Kidney (tissue), 14 donors: ENCODE data around the gene MATN4. TPM values are rescaled to one million over a fixed set of nuclear protein-coding genes. Genes with fewer than 3 reads are reported as not detected.
A peak's percentile ranks its signal among the peaks of the same experiment; 100 is the strongest.

Source experiments
- DNase-seq, 5 donors: peaks; one replicate each; pipeline ENCODE4 v3.0.0-alpha.2; 2013 to 2020
- FAIRE-seq: peaks from 2 replicates; lab custom pipeline; 2012; peaks lifted over from hg19 to GRCh38; lab: Jason Lieb, UNC
- H3K27ac ChIP-seq, 2 donors: one replicate each; pipeline ENCODE4 v1.7.0; 2013; ENCODE audit warnings: low read depth in 2 of 2, low read length in 2 of 2, inconsistent platforms in 1 of 2
- H3K27me3 ChIP-seq: one replicate; pipeline ENCODE4 v1.7.1; 2013; ENCODE audit warnings: low read length, inconsistent platforms; ENCODE audit not compliant: control insufficient read depth, insufficient read depth
- H3K36me3 ChIP-seq, 3 donors: one replicate each; pipeline versions ENCODE4 v1.7.0 to v1.7.1; 2013; ENCODE audit warnings: low read length in 3 of 3, control low read depth in 1 of 3, inconsistent platforms in 1 of 3; ENCODE audit not compliant: insufficient read depth in 3 of 3, control insufficient read depth in 2 of 3
- H3K4me1 ChIP-seq, 3 donors: one replicate each; pipeline versions ENCODE4 v1.7.0 to v1.7.1; 2013; ENCODE audit warnings: low read length in 3 of 3, inconsistent platforms in 1 of 3, low read depth in 1 of 3; ENCODE audit not compliant: control insufficient read depth in 2 of 3, insufficient read depth in 2 of 3
- H3K4me3 ChIP-seq, 3 donors: one replicate each; pipeline versions ENCODE4 v1.7.0 to v1.8.1; 2013; ENCODE audit warnings: low read length in 3 of 3, control low read depth in 1 of 3, inconsistent platforms in 1 of 3
- H3K9ac ChIP-seq, 3 donors: one replicate each; pipeline versions ENCODE4 v1.7.0 to v1.7.1; 2013; ENCODE audit warnings: low read length in 3 of 3, control low read depth in 1 of 3, inconsistent platforms in 1 of 3
- H3K9me3 ChIP-seq, 3 donors: one replicate each; pipeline versions ENCODE4 v1.7.0 to v1.7.1; 2013; ENCODE audit warnings: low read length in 3 of 3, control low read depth in 1 of 3, inconsistent platforms in 1 of 3; ENCODE audit not compliant: control insufficient read depth in 2 of 3, insufficient read depth in 1 of 3
- CTCF ChIP-seq: IDR thresholded peaks from 3 replicates; pipeline ENCODE4 v1.5.1; 2012; ENCODE audit warnings: mild to moderate bottlenecking, moderate library complexity, borderline replicate concordance; ENCODE audit not compliant: insufficient read depth; ENCODE audit errors: extremely low read depth
- intact Hi-C: fragments of 100-400 bp; cut with DNase I; formaldehyde crosslinking; loops from one replicate; pipeline ENCODE4 v1.11.1; 2022
- polyA plus RNA-seq: library from polyadenylated mRNA; stranded (reverse); fragments of 350-450 nt; fragmentation: Illumina TruSeq; extraction: RNeasy Lipid Tissue Mini Kit (QIAGEN cat#74804); gene quantifications from one replicate; pipeline ENCODE4 v1.2.3, GENCODE V29; 2014; ENCODE audit warnings: low read depth, low replicate concordance; ENCODE audit not compliant: insufficient read depth
- total RNA-seq: library from RNA; stranded (reverse); fragmentation: NEBNext Ultra II Directional; extraction: Animal tissue kit (Norgen Biotek cat#: 25700); gene quantifications from one replicate; pipeline ENCODE4 v1.2.1, GENCODE V29; 2021
- donor health status: control.
- donor health status: control.
- donor health status: control.
- donor health status: control.
- donor health status: control.
- donor health status: DM: yes; HTN: yes; CAD: no.
- donor health status: Normal renal cell carcinoma (clear cell type).

The MATN4 gene
- total and polyA plus RNA-seq, 2 donors from 2014 or later: 0.19 TPM

GRCh38 chr20:45347936-45348778 lies 40.1 kb upstream of the MATN4 start, which contains the start of gene SDC4:
Gene SDC4 (minus strand): TSS chr20:45348424. CDS start chr20:45348384, 40 bp downstream.
- peak; percentile 54 to 95 (median 70) for DNase-seq
- no peak for FAIRE-seq
- H3K4me1 ChIP-seq: peaks cover 0 to 19% (median 13%) of the 10 kb centered on the region in 3 donors
- H3K36me3 ChIP-seq: no peaks in the 10 kb centered on the region
- no peaks in the 10 kb centered on the region for H3K9me3 ChIP-seq
- H3K27ac ChIP-seq: peak within 1 kb of the TSS; percentile 96 to 99
- intact Hi-C loops: no loop called here
- H3K27me3 ChIP-seq: no peaks in the 10 kb centered on the region
- TF ChIP-seq CTCF: no peak
- H3K4me3 ChIP-seq: peak within 1 kb of the TSS; percentile 66 to 85 (median 77)
- peak within 1 kb of the TSS; percentile 41 to 100 (median 92) for H3K9ac ChIP-seq

GRCh38 chr20:45347297-45347935 lies 39.3 kb upstream of the MATN4 start:
- Histone ChIP-seq H3K4me3 (peak overlapping the region; percentile 66 to 85 (median 77)), H3K27me3 (no peaks in the 10 kb centered on the region), H3K9ac (peak overlapping the region; percentile 41 to 100 (median 92)), H3K27ac (peak overlapping the region; percentile 96 to 99), H3K4me1 (peaks cover 0 to 22% (median 18%) of the 10 kb centered on the region in 3 donors), H3K36me3 (no peaks in the 10 kb centered on the region), H3K9me3 (no peaks in the 10 kb centered on the region)
- DNase-seq (no peak), FAIRE-seq (no peak)
- intact Hi-C loops: no loop called here
- no peak for TF ChIP-seq CTCF

GRCh38 chr20:45346851-45347250 lies 38.8 kb upstream of the MATN4 start:
- no peak for FAIRE-seq
- DNase-seq: no peak
- Histone ChIP-seq H3K36me3 (no peaks in the 10 kb centered on the region), H3K4me3 (peak overlapping the region; percentile 66 to 85 (median 77)), H3K9me3 (no peaks in the 10 kb centered on the region), H3K27ac (peak overlapping the region; percentile 96 to 99), H3K27me3 (no peaks in the 10 kb centered on the region), H3K4me1 (peaks cover 0 to 23% (median 23%) of the 10 kb centered on the region in 3 donors), H3K9ac (peak overlapping the region; percentile 41 to 100 (median 92))
- no peak for TF ChIP-seq CTCF
- intact Hi-C loops: no loop called here
